ENCODE results near the gene SLC6A3. TPM values are rescaled to one million over a fixed set of nuclear protein-coding genes. Genes with fewer than 3 reads are reported as not detected.

Gene SLC6A3
- total and polyA plus RNA-seq, 2 of the 13 experiments (the other 11 are each of a cell fraction or from before 2014, with no cell fraction given), result 0.01 TPM; not detected in 1

DNA sequence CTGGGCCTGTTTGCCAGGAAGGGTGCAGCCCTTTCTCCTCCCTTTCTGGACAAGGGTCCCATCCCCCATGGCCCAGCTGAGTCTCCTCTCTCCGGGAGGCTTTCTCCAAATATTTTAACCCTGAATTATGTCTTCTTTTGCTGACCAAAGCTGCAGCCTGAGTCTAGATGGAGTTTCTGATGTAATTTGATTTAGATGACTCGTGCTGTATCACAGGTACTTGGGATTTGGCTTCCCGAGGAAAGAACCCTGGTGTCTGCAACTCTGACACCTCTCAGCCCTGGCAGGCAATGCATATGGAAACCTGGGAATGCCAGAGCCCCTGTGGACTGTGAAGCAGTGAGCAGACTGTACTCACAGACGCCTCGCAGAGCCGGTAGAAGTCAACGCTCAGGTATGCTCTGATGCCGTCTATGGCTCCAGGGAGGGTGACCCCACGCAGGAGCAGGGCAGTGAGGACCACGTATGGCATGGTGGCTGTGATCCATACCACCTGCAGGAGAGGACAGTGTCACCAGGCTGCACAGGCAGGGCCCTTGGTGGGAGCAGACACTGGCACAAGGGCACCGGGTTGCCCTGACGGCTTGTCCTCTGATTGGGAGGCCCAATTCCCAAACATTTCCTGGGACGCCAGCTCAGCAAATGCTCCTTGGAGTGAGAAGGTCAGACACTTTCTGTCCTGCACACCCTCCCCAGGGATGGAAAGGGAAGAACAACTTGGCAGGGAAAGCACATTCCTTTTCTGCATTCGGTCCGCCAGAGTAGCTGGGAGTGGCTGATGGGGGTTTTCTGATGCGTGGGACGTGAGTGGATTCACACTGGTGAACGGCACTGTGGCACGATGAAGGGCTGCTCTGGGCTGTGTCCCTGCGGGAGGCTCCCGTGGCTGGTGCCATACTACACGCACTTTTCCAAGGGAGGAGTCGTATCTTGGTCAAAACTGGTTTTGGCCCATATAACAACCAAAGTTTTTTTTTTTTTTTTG is 24.7 kb downstream of the SLC6A3 start:
- Histone ChIP-seq H2AFZ (ENCODE audit: low read length) (no peak overlapping the region), H3K4me2 (ENCODE audit: low read depth, low read length) (no peak overlapping the region), H3K9ac (ENCODE audit: insufficient read depth, low read depth, low read length) (no peak overlapping the region), H3K36me3 (replicated peaks in 1 of 2; ENCODE audit: control insufficient read depth in 1 of 2, insufficient read depth in 2 of 2, low read length in 2 of 2) (no peaks in the 10 kb centered on the region), H3K27ac (ENCODE audit: extremely low read length, insufficient read depth, low read length) (no peak overlapping the region), H3K27me3 (ENCODE audit: control insufficient read depth in 1 of 2, insufficient read depth in 2 of 2, low read length in 2 of 2) (peaks cover 5 to 15% of the 10 kb centered on the region in 2 experiments; a peak in 3 of 5 replicates), H3K4me3 (replicated peaks in 1 of 3; ENCODE audit: insufficient read depth in 1 of 3, low read depth in 2 of 3, low read length in 3 of 3) (no peak overlapping the region), H3K79me2 (ENCODE audit: insufficient read depth, low read length) (no peaks in the 10 kb centered on the region), H3K9me3 (ENCODE audit: low read length) (no peaks in the 10 kb centered on the region), H4K20me1 (ENCODE audit: insufficient read depth, low read length) (0 out of 2 replicates have a peak, but pooled peaks cover 2% of the 10 kb centered on the region), H3K4me1 (ENCODE audit: insufficient read depth, low read length) (no peaks in the 10 kb centered on the region)
- CTCF ChIA-PET (ENCODE audit: low intra/inter-chr PET ratio, low total read pairs), result no interaction called here
- POLR2A ChIA-PET, result no interaction called here
- DNase-seq (ENCODE audit: low spot score), result no peak
- in situ Hi-C loops (cut with HindIII; ENCODE audit: extremely low pct_ligation_motif_present, low pct_unique_long_range_greater_than_20kb), result no loop called here
- no peak for ATAC-seq
- intact Hi-C loops (cut with micrococcal nuclease; ENCODE audit: unreplicated experiment), result no loop called here
- no peak for FAIRE-seq
- WGBS (ENCODE audit: low lambda C conversion rate), result 32% methylated on average over 18 of the region's 23 CpGs
- no TSS peak for BruUV-seq (replicated peaks)
- TF ChIP-seq ZSCAN30 (CRISPR knock-in tag; IDR thresholded peaks at IDR 0.05) (no peak), TFDP2 (CRISPR knock-in tag; IDR thresholded peaks at IDR 0.05) (no peak), SRY (CRISPR knock-in tag; IDR thresholded peaks at IDR 0.05) (no peak), ZNF770 (CRISPR knock-in tag; IDR thresholded peaks at IDR 0.05) (no peak), JUNB (CRISPR knock-in tag; IDR thresholded peaks at IDR 0.05; ENCODE audit: borderline replicate concordance) (no peak), HOXA3 (CRISPR knock-in tag; IDR thresholded peaks at IDR 0.05) (no peak), ZNF558 (CRISPR knock-in tag; IDR thresholded peaks at IDR 0.05; ENCODE audit: borderline replicate concordance) (no peak), PCBP2 (optimal IDR thresholded peaks at IDR 0.05; ENCODE audit: low read depth, low read length, poor library complexity, severe bottlenecking) (no peak), ZNF333 (CRISPR knock-in tag; IDR thresholded peaks at IDR 0.05; ENCODE audit: borderline replicate concordance) (no peak), MEIS1 (CRISPR knock-in tag; IDR thresholded peaks at IDR 0.05; ENCODE audit: borderline replicate concordance) (no peak)
- TF ChIP-seq, protein P1, sequence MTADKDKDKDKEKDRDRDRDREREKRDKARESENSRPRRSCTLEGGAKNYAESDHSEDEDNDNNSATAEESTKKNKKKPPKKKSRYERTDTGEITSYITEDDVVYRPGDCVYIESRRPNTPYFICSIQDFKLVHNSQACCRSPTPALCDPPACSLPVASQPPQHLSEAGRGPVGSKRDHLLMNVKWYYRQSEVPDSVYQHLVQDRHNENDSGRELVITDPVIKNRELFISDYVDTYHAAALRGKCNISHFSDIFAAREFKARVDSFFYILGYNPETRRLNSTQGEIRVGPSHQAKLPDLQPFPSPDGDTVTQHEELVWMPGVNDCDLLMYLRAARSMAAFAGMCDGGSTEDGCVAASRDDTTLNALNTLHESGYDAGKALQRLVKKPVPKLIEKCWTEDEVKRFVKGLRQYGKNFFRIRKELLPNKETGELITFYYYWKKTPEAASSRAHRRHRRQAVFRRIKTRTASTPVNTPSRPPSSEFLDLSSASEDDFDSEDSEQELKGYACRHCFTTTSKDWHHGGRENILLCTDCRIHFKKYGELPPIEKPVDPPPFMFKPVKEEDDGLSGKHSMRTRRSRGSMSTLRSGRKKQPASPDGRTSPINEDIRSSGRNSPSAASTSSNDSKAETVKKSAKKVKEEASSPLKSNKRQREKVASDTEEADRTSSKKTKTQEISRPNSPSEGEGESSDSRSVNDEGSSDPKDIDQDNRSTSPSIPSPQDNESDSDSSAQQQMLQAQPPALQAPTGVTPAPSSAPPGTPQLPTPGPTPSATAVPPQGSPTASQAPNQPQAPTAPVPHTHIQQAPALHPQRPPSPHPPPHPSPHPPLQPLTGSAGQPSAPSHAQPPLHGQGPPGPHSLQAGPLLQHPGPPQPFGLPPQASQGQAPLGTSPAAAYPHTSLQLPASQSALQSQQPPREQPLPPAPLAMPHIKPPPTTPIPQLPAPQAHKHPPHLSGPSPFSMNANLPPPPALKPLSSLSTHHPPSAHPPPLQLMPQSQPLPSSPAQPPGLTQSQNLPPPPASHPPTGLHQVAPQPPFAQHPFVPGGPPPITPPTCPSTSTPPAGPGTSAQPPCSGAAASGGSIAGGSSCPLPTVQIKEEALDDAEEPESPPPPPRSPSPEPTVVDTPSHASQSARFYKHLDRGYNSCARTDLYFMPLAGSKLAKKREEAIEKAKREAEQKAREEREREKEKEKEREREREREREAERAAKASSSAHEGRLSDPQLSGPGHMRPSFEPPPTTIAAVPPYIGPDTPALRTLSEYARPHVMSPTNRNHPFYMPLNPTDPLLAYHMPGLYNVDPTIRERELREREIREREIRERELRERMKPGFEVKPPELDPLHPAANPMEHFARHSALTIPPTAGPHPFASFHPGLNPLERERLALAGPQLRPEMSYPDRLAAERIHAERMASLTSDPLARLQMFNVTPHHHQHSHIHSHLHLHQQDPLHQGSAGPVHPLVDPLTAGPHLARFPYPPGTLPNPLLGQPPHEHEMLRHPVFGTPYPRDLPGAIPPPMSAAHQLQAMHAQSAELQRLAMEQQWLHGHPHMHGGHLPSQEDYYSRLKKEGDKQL (CRISPR knock-in tag; IDR thresholded peaks at IDR 0.05; ENCODE audit: low read depth), result no peak
- TF ChIP-seq, protein P2, sequence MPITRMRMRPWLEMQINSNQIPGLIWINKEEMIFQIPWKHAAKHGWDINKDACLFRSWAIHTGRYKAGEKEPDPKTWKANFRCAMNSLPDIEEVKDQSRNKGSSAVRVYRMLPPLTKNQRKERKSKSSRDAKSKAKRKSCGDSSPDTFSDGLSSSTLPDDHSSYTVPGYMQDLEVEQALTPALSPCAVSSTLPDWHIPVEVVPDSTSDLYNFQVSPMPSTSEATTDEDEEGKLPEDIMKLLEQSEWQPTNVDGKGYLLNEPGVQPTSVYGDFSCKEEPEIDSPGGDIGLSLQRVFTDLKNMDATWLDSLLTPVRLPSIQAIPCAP (CRISPR knock-in tag; IDR thresholded peaks at IDR 0.05; ENCODE audit: low read depth), result no peak
